Nucleus accumbens (tissue), 56 donors: ENCODE data around the gene CHRNA5.
"Not testable (repeated sequence)": the region's sequence is repeated elsewhere in the genome, so short reads cannot be mapped to it uniquely, and the experiment has no call there.

Experiments
- DNase-seq, 56 donors: peaks; one replicate each; lab custom pipeline; 2025; lab: John Stamatoyannopoulos, UW

Gene CHRNA5

DNA sequence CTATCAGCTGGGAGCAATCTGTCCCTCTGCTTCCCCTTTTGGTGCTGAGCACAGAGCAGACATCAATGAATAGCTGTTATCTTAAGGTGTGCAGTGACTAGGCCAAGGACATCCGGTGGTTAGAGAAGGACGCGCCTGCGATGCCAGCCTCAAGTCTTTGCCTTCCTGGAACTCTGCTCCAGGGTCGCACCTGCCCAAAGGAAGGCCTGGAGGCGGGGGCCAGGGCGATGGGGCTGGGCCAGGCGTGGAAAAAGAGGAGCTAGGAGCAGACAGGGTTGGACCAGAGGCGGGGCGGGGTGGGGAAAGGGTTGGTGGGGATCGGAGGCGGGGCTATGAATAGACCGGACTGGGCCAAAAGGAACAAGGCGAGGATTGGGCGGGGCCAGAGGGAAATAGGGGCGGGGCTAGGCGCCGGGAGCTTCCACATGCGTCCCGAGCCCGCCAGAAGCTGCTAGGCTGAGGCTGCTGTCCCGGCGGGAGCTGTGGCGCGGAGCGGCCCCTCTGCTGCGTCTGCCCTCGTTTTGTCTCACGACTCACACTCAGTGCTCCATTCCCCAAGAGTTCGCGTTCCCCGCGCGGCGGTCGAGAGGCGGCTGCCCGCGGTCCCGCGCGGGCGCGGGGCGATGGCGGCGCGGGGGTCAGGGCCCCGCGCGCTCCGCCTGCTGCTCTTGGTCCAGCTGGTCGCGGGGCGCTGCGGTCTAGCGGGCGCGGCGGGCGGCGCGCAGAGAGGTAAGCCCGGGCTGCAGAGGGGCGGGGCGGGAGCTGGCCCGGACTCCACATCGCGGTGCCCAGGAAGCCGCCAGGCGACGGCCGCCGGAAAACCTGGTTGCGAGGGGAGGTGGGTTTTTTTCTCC lies at the start of gene CHRNA5:
CHRNA5 (plus strand) TSS at position 424 of the 854 bp plus-strand sequence; CDS start at position 624, 200 bp downstream.
- peak in 25 of 56 donors; percentile 2 to 73 (median 11) for DNase-seq

GRCh38 chr15:78520035-78520434 lies 45.3 kb upstream of the CHRNA5 start:
- DNase-seq = not testable (repeated sequence)

- no peak for DNase-seq
Measured at GRCh38 chr15:78524230-78524629, 41.1 kb upstream of the CHRNA5 start.

DNA sequence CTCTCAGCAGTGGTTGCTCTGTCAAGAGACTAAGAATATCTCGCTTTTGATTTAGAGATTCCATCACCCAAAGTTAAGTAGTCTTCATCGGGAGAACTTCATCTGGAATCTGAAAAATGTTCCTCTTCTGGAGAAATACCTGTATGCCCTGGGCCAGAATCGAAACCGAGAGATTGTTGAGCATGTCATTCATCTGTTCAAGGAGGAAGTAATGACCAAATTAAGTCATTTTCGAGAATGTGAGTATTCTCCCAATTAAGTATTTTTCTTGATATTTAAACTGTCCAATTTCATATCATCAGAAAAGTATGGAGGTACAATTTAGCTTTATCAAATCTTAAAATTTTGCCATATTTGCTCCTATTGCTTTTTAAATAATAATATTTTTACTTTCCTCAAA lies 38.0 kb upstream of the CHRNA5 start:
- DNase-seq = no peak

DNA sequence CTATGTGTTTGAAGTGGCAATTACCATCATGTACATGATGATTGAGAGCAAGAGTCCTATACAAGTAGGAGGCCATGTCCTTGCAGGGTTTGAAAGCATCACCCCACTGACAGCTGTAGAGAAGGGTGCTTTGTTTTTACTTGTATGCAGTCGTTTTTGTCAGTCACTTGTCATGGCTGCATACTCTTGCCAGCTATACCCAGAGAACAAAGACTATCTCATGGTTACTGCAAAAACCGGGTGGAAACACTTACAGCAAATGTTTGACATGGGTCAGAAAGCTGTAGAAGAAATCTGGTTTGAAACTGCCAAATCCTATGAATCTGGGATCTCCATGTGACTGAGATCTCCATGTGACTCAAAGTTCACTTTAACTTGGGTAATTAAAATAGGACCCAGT lies 32.0 kb upstream of the CHRNA5 start:
- DNase-seq = peak in 14 of 56 donors; percentile 1 to 23 (median 7)

DNA sequence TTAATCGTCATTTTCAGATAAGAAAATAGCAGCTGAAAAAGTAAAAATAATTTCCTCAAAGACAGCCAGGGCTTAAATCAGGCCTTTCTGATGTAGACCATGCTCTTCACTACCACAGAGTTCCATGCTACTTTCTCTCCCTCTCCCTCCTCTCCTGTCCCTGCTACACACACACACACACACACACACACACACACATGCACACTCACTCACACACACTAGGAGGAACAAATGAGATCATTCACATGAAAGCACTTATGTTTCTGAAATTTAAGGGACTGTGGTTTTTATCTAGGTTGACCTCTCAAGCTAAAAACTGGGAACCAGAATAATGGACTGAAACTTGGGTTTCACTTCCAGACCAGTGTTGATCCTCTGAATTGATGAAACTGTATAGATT lies 29.2 kb upstream of the CHRNA5 start:
- DNase-seq = no peak

GRCh38 chr15:78537266-78537905 lies 27.9 kb upstream of the CHRNA5 start:
- no peak for DNase-seq

GRCh38 chr15:78538358-78538757 lies 27.0 kb upstream of the CHRNA5 start:
- DNase-seq = no peak

- DNase-seq = peak in 1 of 56 donors; percentile 3
Measured at GRCh38 chr15:78539464-78540140, 25.7 kb upstream of the CHRNA5 start.

GRCh38 chr15:78540141-78540870 lies 25.0 kb upstream of the CHRNA5 start, which contains the start of gene PSMA4:
PSMA4 (plus strand) TSS chr15:78540444; CDS start chr15:78541928, 1,484 bp downstream.
- peak; percentile 40 to 96 (median 88) for DNase-seq

DNA sequence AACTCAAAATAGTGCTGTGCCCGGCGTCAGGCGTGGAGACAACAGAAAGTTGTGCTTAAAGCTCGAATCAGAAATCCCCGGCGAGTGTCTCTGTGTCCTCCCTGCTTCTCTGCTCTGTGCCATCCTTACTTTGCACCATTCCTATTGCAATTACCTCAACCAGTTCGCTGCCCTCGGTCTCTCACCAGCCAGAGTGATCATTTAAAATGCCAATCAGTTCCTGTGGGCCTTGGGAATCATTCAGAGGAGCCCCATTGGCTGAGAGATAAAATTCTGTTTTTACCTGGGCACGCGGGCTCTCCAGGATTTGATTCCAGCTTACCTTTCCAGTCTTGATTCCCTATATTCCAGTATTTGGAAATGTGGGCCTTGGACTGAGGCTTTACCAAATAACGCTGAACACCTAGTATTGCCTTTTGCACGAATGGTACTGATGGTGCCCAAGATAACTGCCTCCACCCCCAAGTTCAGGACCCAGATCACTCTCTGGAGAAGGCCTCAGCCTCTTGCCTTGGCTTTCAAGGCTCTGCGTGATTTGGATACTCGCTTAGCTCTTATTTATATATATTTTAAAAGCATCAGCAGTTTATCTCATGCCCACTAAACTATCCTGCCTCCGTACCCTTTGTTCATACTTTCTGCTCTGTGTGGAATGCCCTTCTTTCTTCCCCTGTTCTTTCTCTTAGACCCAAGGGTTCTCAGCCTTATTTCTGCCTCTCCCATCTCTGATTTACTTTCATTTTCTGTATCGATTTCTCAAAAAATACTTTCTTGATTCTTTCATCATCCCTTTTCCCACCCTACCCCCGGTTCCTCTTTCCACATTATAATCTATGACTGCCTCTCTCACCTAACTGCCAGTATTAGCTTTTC lies 24.2 kb upstream of the CHRNA5 start:
- DNase-seq = peak in 1 of 56 donors; percentile 55

- no peak for DNase-seq
Measured at GRCh38 chr15:78541744-78542034, 23.6 kb upstream of the CHRNA5 start.

GRCh38 chr15:78542647-78543046 lies 22.7 kb upstream of the CHRNA5 start:
- DNase-seq = no peak

GRCh38 chr15:78550194-78550593 lies 15.1 kb upstream of the CHRNA5 start:
- DNase-seq = no peak

- DNase-seq = no peak
Measured at GRCh38 chr15:78550815-78551214, 14.5 kb upstream of the CHRNA5 start.

- DNase-seq = no peak
Measured at GRCh38 chr15:78551902-78552301, 13.4 kb upstream of the CHRNA5 start.

- DNase-seq = no peak
Measured at GRCh38 chr15:78552597-78552996, 12.7 kb upstream of the CHRNA5 start.

- DNase-seq = not testable (repeated sequence)
Measured at GRCh38 chr15:78560201-78560600, 5.1 kb upstream of the CHRNA5 start.

GRCh38 chr15:78561490-78561889 lies 3.8 kb upstream of the CHRNA5 start:
- no peak for DNase-seq

DNA sequence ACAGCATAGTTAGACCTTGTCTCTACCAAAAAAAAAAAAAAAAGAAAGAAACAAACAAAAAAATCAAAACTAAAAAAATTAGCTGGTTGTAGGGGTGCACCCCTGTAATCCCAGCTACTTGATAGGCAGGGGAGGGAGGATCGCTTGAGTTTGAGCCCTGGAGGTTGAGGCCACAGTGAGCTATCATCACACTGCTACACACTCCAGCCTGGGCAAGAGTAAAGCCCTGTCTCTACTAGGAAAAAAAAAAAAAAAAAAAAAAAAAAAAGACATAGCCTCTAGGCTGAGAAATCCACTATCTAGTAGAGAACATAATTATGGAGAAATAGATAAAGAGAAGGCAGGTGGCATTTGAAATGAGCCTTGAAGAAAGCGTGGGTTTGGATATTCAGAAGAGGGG lies 2.2 kb upstream of the CHRNA5 start:
- DNase-seq = no peak
